ENCODE measurements around the gene HOXD1. TPM values are rescaled to one million over a fixed set of nuclear protein-coding genes. Genes with fewer than 3 reads are reported as not detected.

HOXD1 gene
- total RNA-seq, 1 donor, result not detected

- Histone ChIP-seq H3K9me3 (ENCODE audit: low read depth, low read length) (no peaks in the 10 kb centered on the region), H3K36me3 (ENCODE audit: insufficient read depth, low read length) (no peaks in the 10 kb centered on the region), H3K4me3 (ENCODE audit: insufficient read depth, low read length) (no peak overlapping the region), H3K4me1 (ENCODE audit: insufficient read depth, low read length) (no peaks in the 10 kb centered on the region), H3K27me3 (ENCODE audit: insufficient read depth, low read length) (peaks cover 6% of the 10 kb centered on the region), H3K27ac (ENCODE audit: low read depth, low read length) (no peak overlapping the region), H3K79me2 (ENCODE audit: insufficient read depth, low read length) (no peaks in the 10 kb centered on the region), H3K4me2 (ENCODE audit: insufficient read depth, low read length) (no peak overlapping the region), H2AFZ (ENCODE audit: low read length) (no peak overlapping the region), H4K20me1 (ENCODE audit: insufficient read depth, low read length) (no peaks in the 10 kb centered on the region)
- DNase-seq (ENCODE audit: insufficient read length, low spot score, missing footprints), result no peak
- no peak for TF ChIP-seq CTCF (IDR thresholded peaks at IDR 0.05; ENCODE audit: extremely low read depth, low read depth, low read length)
Observed at GRCh38 chr2:176205126-176205525, 16.7 kb downstream of the HOXD1 start.

- Histone ChIP-seq H3K36me3 (ENCODE audit: insufficient read depth, low read length) (no peaks in the 10 kb centered on the region), H3K4me2 (ENCODE audit: insufficient read depth, low read length) (no peak overlapping the region), H3K79me2 (ENCODE audit: insufficient read depth, low read length) (no peaks in the 10 kb centered on the region), H3K9me3 (ENCODE audit: low read depth, low read length) (no peaks in the 10 kb centered on the region), H4K20me1 (ENCODE audit: insufficient read depth, low read length) (no peaks in the 10 kb centered on the region), H3K27me3 (ENCODE audit: insufficient read depth, low read length) (peaks cover 6% of the 10 kb centered on the region), H3K27ac (ENCODE audit: low read depth, low read length) (no peak overlapping the region), H3K4me3 (ENCODE audit: insufficient read depth, low read length) (no peak overlapping the region), H3K4me1 (ENCODE audit: insufficient read depth, low read length) (no peaks in the 10 kb centered on the region), H2AFZ (ENCODE audit: low read length) (no peak overlapping the region)
- TF ChIP-seq CTCF (IDR thresholded peaks at IDR 0.05; ENCODE audit: extremely low read depth, low read depth, low read length), result no peak
- DNase-seq (ENCODE audit: insufficient read length, low spot score, missing footprints), result no peak
Observed at GRCh38 chr2:176206136-176206535, 17.7 kb downstream of the HOXD1 start.

- no peak for DNase-seq (ENCODE audit: insufficient read length, low spot score, missing footprints)
- Histone ChIP-seq H3K36me3 (ENCODE audit: insufficient read depth, low read length) (no peaks in the 10 kb centered on the region), H3K27ac (ENCODE audit: low read depth, low read length) (no peak overlapping the region), H4K20me1 (ENCODE audit: insufficient read depth, low read length) (no peaks in the 10 kb centered on the region), H3K4me2 (ENCODE audit: insufficient read depth, low read length) (no peak overlapping the region), H3K9me3 (ENCODE audit: low read depth, low read length) (no peaks in the 10 kb centered on the region), H3K4me1 (ENCODE audit: insufficient read depth, low read length) (no peaks in the 10 kb centered on the region), H3K4me3 (ENCODE audit: insufficient read depth, low read length) (no peak overlapping the region), H3K79me2 (ENCODE audit: insufficient read depth, low read length) (no peaks in the 10 kb centered on the region), H2AFZ (ENCODE audit: low read length) (no peak overlapping the region), H3K27me3 (ENCODE audit: insufficient read depth, low read length) (peaks cover 6% of the 10 kb centered on the region)
- no peak for TF ChIP-seq CTCF (IDR thresholded peaks at IDR 0.05; ENCODE audit: extremely low read depth, low read depth, low read length)
Observed at GRCh38 chr2:176206682-176207081, 18.2 kb downstream of the HOXD1 start.

GRCh38 chr2:176211110-176211509 lies 22.6 kb downstream of the HOXD1 start:
- Histone ChIP-seq H3K27ac (ENCODE audit: low read depth, low read length) (no peak overlapping the region), H3K4me2 (ENCODE audit: insufficient read depth, low read length) (no peak overlapping the region), H3K9me3 (ENCODE audit: low read depth, low read length) (no peaks in the 10 kb centered on the region), H3K36me3 (ENCODE audit: insufficient read depth, low read length) (no peaks in the 10 kb centered on the region), H4K20me1 (ENCODE audit: insufficient read depth, low read length) (no peaks in the 10 kb centered on the region), H3K4me1 (ENCODE audit: insufficient read depth, low read length) (no peaks in the 10 kb centered on the region), H3K79me2 (ENCODE audit: insufficient read depth, low read length) (no peaks in the 10 kb centered on the region), H3K4me3 (ENCODE audit: insufficient read depth, low read length) (no peak overlapping the region), H2AFZ (ENCODE audit: low read length) (no peak overlapping the region), H3K27me3 (ENCODE audit: insufficient read depth, low read length) (peaks cover 5% of the 10 kb centered on the region)
- no peak for DNase-seq (ENCODE audit: insufficient read length, low spot score, missing footprints)
- no peak for TF ChIP-seq CTCF (IDR thresholded peaks at IDR 0.05; ENCODE audit: extremely low read depth, low read depth, low read length)
